Measurements from ENCODE around the gene PPFIBP2. TPM values are rescaled to one million over a fixed set of nuclear protein-coding genes. Genes with fewer than 3 reads are reported as not detected.

PPFIBP2 gene
- total RNA-seq, 2 experiments from 2014 or later, result 5.7 to 7.2 TPM

DNA sequence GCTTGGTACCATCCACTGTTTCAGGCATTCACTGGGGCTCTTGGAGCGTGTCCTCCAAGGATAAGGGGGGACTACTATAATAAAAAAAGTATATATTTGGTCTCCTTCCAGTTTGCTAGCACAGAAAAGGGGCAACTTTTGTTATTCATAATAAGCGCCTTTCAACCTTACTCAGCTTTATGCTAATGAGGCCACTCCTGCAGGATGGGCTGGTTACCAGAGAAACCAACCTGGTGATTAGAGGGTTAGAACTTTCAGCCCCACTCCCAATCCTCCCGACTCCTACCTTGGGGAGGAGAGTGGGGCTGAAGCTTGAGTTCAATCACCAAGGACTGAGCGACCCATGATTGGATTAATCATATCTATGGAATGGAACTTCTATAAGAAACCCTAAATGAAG lies 31.8 kb downstream of the PPFIBP2 start:
- ChIA-PET POLR2A (no interaction called here), CTCF (no interaction called here)

DNA sequence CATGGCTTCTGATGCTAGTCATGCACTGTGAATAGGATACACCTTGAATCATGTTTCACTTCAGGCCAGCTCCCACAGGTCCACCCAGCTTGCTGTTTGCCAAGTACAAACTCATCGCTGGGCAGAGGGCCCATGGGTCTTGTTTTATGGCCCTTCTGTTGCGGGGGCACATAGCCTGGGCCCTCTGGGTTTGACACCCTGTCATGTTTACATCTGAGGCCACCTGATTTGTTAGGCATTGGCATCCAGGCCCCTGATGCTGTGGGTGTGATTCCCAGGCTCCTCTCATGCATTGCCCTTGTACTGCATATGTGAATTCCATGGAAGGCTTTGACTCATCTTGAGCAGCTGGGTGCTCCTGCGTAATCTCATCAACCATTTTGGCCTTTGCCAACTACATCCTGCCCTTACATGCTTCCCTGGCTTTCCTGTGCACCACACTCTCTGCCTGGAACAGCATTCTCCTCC lies 32.6 kb downstream of the PPFIBP2 start:
- POLR2A ChIA-PET, result no interaction called here
- CTCF ChIA-PET, result no interaction called here

DNA sequence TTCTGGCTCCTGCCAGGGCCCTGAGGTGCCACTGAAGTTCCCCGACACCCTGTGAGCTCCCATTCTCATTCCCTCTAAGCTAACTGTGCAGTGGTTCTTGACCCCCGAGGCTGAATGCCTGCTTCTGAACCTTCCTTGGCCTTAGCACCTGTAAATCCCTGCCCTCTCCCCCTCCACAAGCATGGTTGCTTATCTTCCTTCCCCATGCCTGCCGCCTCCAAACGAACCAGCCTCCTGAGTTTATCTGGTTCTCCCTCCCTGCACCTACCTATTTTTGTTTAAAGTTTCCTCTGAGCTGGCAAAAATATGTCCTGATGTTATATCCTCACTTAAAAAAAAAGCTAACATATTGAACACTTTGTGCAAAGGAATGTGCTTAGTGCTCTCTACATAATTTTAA lies 33.9 kb downstream of the PPFIBP2 start:
- ChIA-PET POLR2A (no interaction called here), CTCF (no interaction called here)

DNA sequence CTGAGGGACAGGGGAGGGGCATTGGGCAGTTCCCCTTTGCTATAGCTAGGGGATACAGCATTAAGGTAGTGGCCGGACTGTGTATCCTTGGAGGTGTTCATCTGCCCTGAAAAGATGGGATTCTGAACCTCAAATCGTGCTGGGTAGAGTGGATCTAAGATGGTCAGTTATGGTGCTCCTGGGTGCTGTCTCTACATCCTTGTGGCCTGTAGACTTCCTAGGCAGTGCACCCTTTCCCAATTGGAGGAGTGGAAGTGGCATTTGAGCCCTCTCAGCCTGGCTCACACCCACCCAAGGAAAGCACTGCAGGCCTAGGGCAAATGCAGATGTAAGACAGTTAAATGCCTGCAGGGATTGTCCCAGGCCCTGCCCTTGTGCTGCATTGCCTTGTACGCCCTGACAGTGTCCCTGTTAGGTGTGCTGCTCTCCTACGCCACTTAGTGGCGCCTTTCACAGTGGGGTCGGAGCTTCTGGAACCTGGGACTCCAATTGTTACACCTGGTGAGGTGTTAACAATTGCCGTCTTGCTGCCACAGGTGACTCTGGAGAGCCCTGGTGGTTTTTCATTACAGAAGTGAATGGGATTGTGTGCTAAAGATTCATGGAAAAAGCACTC lies 35.0 kb downstream of the PPFIBP2 start:
- ChIA-PET POLR2A (no interaction called here), CTCF (no interaction called here)

DNA sequence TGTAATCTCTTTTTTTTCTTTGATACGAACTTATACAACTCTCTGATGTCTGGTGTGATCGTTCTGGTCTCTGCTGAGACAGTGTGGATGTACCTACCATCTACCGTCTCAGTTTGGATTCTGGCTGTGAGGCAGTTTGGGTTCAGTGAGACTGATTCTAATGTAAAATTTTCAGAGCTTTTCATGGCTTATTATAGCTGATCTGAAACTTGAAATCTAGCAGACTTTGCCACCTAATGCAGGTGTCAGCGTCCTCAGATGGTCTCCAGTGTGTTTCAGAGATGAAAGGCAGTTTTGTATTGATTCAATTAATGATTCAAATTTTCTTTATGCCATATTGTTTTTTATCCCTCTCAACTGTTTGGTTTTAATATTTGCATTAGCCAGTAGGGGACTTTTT lies 35.9 kb downstream of the PPFIBP2 start:
- ChIA-PET POLR2A (no interaction called here), CTCF (no interaction called here)

DNA sequence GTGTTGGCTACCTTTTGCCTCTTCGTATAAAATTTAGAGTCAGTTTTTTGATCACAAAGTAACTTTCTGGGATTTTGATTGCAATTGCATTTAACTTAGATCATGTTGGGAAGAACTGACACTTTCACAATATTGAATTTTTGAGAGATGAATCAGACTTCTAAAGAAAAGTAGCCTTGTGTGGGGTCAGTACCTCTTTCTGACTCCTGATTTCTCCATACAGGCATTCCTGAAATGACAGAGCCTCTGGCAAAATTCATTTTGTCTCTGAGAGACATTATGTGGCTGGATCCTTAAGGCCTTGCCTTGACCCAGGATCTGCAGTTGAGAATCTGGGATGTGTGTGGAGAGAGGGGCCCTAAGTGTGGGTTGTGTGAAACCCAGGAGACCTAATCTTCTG lies 37.8 kb downstream of the PPFIBP2 start:
- ChIA-PET CTCF (no interaction called here), POLR2A (no interaction called here)

DNA sequence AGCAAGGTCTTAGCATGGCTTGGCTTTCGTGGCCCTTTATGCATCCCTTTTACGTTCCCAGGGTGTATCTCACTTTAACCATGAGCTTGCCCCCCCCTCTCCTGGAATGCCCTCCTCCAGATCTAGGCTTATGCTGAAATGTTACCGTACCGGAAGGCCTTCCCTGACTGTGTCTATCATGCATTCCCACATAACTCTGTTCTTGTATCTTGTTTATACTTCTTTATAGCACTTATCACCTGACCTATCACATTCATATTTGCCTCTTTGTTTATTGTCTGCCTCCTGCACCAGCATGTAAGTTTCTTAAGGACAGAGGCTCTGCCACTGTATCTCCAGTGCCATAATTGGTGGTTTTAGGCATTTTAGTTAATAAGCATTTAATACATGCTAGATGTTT lies 38.9 kb downstream of the PPFIBP2 start:
- ChIA-PET CTCF (interaction anchor here (1.0 kb wide), 1 partner anchor 50 kb away, joined by 10 read pairs; no protein-coding TSS in a partner anchor), POLR2A (no interaction called here)

DNA sequence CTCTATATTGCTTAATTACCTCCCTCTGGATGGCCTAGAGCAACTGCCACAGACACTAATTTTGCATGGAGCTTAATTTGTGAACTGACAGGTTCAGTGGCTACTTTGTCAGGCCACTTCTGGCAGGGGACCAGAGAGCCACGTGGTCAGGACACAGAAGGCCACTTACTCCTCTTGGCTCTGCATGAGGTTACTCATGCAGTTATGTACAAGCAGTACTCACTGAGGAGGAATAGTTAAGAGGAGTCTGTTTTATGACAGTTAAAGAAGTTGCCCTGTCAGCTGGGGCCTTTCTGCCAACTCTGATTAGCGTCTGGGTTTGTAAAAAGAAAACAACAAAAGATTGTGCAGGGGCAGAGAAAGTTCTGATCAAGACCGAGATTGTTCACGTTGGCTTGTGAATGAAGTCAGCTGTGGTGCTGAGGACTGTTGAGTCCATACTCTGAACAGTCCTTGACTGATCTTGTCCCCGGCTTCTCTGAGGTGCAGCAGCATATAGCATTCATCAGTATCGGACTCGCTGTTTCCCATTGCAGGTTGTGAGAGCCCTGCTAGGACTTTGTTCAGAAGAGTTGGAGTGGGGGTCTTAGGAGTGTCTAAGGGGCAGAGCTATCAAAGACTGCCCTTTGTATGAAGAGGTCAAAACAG lies 41.4 kb downstream of the PPFIBP2 start:
- CTCF ChIA-PET, result no interaction called here
- POLR2A ChIA-PET, result no interaction called here

DNA sequence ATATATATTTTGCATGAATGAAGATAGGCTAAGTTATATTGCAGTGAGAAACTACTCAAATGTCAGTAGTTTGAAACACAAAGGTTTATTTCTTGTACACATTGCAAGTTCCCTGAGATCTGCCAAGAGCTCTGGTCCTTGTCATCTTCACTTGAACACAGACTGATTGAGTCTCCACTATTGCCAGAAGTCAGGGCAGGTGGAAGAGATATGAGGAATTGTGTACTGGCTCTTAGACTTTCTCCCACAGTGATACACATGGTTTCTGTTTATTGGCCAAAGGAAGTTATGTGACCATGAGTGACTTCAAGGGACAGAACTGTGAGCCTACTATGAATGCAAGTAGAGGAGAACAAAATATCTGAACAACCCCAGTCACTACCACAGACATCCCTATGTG lies 44.2 kb downstream of the PPFIBP2 start:
- ChIA-PET CTCF (interaction anchor here (1.4 kb wide), 1 partner anchor 45 kb away, joined by 4 read pairs; the partner anchor contains the start of gene PPFIBP2), POLR2A (no interaction called here)

DNA sequence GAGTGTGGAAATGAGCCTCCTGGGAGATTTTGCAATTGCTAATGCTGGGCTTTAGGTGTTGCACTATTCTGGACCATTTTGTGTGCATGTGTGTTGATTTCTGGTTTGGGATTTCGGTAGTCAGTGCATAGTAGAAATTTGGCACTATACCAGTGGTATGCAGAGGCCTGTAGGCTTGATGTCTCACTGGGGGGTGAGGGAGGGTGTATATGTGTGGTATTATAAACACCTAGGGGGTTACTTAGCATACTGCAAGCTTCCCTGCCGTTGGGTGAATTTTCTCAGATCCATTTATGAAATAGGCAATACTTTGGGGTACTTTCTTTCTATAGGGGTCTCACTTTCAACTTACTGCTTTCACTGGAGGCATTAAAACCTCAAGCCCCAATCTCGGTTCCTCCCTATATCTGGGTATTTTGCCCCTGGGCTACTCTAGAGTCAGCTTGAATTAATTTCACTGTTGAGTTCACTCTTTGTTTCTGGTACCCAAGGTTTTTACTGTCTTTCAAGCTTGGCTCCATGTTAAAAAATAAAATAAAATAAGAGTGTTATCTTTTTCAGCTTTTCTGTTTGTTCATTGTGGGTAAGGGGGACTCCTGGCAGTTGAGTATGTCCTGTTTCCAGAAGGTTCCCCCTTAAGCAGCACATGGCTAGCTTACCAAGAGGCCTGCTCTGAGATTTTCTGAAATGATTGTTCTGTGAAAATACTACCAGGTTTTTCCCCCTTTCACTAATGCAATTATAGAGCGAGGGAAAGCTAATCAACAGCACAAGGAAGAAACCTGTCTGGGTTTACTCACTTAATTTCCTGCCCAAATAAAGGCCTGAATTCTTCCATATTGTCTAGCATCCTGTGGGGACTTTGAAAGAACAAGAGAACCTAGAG lies 45.8 kb downstream of the PPFIBP2 start:
- POLR2A ChIA-PET, result no interaction called here

DNA sequence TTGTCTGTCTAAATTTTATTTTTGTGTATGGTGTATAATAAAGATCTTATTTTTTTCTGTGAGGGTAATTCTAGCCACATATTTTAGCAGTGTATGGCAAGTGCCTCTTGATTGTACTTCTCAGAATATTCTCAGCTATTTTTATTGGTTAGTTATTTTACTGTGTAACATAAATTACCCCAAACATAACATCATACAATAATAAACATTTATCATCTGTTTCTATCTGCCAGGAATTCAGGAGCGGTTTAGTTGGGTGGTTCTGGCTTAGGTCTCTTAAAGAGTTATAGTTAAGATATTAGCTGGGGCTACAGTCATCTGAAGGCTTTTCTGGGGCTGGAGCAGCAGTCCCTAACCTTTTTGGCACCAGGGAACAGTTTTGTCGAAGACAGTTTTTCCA lies 47.8 kb downstream of the PPFIBP2 start:
- POLR2A ChIA-PET, result no interaction called here
- CTCF ChIA-PET, result no interaction called here

More for the DNA sequence above, 45.8 kb downstream of the PPFIBP2 start:
- CTCF ChIA-PET, result interaction anchor here (1.4 kb wide), 1 partner anchor 46 kb away, joined by 4 read pairs; the partner anchor contains the start of gene PPFIBP2

DNA sequence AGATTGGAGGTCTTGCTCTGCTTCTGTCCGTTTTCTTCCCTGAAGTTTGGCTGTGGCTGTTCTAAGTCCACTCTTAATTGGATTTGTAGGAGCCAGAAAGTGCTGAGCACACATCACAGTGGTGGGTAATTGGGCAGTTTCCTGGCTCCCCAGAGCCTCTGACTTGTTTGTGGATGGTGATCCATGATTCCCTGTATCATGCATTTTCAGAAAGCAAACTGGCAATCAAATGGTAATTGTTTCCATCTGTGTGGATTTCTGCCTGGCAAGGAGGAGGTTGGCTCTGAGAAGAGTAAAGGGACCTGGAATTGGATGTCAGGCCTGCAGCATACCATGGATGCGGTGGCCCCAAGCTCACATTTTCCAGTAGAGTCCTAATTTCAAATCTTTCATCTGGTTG lies 49.5 kb downstream of the PPFIBP2 start:
- ChIA-PET POLR2A (no interaction called here), CTCF (no interaction called here)

DNA sequence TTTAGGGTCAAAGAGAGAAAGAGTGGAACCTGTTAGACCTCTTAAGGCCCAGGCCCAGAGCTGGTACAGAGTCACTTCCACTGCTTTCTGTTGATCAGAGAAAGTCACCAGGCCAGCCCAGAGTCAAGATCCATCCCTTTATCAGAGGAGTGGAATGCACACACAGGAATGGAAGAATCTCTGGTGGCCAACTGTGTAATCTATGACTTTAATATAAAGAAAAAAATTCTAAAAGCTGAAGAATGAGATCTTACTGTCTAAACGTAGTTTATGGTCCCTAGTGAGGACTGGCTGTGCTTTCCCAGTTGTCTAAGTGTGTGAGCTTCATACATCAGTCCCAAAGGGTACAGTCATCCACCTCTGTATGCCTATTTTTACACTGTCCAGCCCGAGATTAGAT lies 51.0 kb downstream of the PPFIBP2 start:
- ChIA-PET CTCF (no interaction called here), POLR2A (no interaction called here)

DNA sequence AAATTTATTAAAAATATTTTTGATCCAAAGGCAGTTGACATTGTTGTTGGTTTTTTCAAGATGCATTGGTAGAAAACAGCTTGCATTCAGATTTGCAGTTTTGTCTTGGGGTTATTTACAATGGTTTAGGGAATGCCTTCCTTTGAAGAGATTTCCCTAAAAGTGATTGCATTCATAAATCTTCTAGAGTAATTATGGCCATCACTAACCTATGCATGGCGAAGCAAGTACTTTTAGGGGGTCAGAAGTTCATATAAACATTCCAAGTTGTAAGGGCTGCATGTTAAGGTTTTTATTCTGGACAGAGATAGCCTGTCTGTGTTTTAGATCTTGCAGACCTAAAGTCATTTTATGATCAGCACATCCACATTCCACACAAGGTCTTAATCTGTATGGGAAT lies 53.5 kb downstream of the PPFIBP2 start:
- POLR2A ChIA-PET, result no interaction called here

DNA sequence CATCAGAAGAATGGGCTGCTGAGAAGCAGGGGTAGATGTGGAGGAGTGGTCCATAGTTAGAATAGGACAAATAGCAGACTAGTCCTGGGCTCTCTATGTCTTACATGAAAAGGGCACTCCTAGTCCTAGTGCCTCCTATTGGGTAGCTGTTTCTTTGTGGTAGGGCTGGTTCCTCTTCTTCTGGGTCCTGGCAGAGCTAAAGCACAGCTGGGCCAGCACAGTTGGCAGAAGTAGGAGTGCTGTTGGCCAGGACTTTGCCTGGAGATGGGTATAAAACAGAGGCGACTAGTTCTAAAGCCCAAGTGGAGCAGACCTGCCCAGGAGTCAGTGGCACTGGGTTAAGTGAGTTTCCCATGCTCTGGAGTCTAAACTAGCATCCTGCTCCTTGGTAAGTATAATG lies 55.2 kb downstream of the PPFIBP2 start:
- CTCF ChIA-PET, result no interaction called here

More for the DNA sequence above, 53.5 kb downstream of the PPFIBP2 start:
- CTCF ChIA-PET, result no interaction called here

DNA sequence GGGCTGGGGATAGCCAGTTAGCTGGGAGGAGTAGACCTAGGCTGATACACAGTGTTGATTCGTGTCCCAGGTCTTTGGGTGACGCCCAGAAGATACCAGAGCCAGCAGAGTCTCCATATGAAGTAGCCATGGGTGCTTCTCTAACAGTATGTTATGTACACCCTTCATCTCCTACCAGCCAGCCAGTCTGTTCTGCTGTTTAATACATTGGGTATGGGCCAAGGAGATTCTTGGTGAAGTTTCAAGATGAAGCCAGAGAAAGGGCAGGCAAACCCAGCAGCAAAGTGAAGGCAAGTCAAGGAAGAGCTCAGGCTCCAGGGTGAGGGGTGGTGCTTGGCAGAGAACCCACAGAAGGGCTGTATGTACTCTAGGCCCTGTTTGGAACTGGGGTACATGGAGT lies 56.4 kb downstream of the PPFIBP2 start:
- ChIA-PET CTCF (interaction anchor here (1.6 kb wide), 1 partner anchor 15 kb away, joined by 3 read pairs; no protein-coding TSS in a partner anchor), POLR2A (no interaction called here)

More for the DNA sequence above, 55.2 kb downstream of the PPFIBP2 start:
- POLR2A ChIA-PET, result no interaction called here

DNA sequence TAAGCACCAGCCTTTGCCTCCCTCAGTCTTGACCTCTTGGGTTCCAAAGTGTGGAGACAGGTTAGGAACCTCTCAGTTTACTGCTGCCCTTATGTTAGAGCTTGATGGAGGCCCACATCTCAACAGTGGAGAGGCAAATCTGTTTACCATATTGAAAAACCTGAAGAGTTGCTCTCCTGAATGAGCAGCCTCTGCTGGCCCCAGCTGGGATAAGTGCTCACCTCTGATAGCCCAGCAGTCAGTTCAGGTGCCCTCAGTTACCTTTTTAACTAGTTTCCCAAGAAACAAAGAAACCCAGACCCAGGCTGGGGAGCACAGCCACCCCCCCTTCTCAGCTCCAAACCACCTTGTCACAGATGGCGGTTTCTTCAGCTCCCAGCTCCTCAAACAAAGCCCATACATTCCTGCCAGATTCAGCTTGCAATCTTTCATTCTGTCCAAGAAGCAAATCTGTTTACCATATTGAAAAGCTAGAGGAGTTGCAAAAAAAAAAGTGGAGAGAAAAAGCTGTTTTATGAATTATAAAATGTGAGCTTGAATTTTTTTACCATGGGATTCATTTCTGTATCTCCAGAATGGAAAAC lies 57.2 kb downstream of the PPFIBP2 start:
- CTCF ChIA-PET, result interaction anchor here (1.0 to 1.6 kb wide), 2 partner anchors 14 to 86 kb away, joined by 3 read pairs; no protein-coding TSS in a partner anchor
- POLR2A ChIA-PET, result no interaction called here

DNA sequence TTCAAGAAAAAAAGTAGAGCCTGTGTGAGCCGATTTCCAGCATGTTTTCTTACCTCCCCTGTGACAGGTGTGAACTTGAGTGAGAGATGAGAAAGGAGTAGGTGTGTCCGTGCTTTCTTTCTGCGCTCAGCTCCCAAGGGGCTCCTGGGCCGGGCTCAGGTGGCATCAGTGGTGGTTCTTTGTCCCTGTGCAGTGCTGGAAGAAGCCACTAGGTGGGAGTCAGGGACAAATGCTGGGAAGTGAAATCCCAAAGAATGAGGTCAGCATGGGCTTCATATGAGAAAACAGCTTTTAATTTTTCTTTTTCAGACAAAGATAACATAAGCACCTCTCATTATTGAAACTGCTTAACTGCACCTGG lies 57.8 kb downstream of the PPFIBP2 start:
- POLR2A ChIA-PET, result no interaction called here
- CTCF ChIA-PET, result interaction anchor here (1.0 to 1.6 kb wide), 2 partner anchors 13 to 86 kb away, joined by 3 read pairs; no protein-coding TSS in a partner anchor

DNA sequence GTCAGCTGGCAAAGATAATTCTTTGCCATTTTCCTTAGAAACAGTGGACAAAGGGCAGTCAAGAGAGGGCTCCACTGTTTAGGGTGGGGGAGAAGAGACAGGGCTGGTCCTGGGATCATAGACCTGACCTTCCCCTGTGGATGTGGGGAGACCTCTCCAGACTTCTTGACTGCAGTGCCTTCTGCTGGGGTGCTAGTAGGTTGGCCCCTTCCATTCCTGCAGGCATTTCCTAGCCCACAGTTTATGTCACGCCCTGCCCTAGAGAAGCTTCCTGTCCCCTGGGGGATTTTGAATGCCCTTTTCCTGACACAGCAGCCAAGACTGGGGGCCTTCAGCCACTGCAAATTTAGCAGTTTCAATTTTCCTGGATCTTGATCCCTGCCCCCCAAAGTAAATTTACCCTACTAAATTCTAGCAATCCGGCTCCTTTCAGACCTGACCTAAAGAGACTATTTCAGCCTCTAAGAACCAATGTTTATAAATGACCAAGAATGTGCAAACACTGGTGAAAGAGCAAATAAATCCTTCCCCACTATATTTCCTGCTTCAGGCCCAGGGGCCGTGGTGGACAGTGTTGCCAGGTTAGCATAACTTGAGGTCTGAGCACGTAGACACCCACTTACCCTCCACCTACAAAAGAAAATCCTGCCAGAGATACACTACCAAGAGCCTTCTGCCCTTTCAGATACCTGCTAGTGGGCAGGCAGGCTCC lies 58.4 kb downstream of the PPFIBP2 start:
- ChIA-PET CTCF (interaction anchor here (1.6 kb wide), 1 partner anchor 13 kb away, joined by 3 read pairs; no protein-coding TSS in a partner anchor), POLR2A (no interaction called here)

DNA sequence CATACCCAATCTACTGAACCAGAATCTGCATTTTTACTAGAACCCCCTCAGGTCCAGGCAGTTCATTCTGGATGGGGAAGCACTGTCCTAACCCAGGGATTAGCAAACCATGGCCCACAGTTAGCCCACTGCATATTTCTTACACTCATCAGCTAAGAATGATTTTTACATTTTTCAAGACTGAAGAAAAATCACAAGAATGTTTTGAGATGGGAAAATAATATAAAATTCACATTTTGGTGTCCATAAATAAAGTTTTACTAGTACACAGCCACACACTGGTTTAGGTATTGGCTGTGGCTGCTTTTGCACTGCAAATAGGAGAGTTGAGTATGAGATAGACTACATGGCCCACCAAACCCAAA lies 59.4 kb downstream of the PPFIBP2 start:
- ChIA-PET CTCF (no interaction called here), POLR2A (no interaction called here)

All from activated CD8-positive, alpha-beta memory T cell treated with anti-CD3 and anti-CD28 coated beads for 36 hours (primary cell).